GM12872 (cell line): ENCODE results near the gene CFAP46.

Experiments used
- TF ChIP-seq, protein P1 (sequence below): IDR thresholded peaks from 3 replicates; pipeline ENCODE4 v1.5.1; 2011; ENCODE audit warnings: low read depth, mild to moderate bottlenecking, low read length, moderate library complexity; ENCODE audit not compliant: insufficient read depth

Gene CFAP46

DNA sequence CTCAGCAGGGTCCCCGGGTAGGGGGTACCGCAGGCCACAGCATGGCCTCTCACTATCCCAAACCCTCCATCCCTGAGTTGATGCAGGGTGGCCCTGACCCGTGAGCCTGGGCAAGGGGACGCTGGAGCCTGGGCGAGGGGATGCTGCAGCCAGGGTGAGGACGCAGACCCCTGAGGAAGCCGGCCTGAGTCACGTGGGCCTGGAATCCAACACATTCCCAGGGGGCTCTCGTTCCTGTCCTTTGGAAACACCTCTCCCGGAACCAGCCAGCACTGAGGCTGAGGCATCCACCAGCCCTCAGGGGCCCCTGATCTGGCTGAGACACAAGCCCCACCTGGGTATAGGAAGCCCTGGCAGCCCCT is 95.0 kb downstream of the CFAP46 start:
- TF ChIP-seq, protein P1, sequence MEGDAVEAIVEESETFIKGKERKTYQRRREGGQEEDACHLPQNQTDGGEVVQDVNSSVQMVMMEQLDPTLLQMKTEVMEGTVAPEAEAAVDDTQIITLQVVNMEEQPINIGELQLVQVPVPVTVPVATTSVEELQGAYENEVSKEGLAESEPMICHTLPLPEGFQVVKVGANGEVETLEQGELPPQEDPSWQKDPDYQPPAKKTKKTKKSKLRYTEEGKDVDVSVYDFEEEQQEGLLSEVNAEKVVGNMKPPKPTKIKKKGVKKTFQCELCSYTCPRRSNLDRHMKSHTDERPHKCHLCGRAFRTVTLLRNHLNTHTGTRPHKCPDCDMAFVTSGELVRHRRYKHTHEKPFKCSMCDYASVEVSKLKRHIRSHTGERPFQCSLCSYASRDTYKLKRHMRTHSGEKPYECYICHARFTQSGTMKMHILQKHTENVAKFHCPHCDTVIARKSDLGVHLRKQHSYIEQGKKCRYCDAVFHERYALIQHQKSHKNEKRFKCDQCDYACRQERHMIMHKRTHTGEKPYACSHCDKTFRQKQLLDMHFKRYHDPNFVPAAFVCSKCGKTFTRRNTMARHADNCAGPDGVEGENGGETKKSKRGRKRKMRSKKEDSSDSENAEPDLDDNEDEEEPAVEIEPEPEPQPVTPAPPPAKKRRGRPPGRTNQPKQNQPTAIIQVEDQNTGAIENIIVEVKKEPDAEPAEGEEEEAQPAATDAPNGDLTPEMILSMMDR, result no peak

DNA sequence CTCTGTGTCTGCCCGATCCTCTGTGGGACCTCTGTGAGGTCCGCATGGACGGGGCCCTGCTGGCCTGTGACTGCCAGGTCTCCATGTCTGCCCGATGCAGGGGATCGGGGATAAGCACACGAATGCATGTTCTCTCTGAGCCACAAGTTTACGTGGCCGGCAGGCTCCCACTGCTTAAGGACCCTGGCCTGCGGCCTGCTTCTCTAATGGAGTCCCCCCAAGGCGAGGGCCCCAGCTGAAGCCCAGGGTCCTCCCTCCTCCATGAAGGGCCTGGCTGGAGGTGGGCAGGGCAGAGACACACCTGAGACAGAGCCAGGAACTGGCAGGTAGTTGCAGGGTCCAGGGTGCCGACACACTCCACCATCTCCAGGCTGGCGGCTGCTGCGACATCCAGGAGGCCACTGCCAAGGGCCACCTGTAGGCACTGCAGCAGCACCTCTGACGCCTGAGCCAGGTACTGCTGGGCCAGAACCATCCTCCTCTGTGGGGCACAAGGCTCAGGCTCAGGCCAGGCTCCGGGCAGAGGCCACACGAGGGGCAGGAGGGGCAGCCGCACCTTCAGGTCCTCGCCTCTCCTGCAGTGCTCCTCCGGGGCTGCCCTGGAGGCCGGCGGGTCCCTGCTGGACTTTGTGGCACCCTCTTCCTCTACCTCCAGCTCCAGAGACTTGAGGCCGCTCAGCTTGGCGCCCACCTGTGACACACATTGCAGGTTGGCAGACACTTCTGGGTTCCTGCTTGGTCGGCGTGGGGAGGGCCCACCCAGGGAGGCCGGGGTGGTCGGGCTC is 95.5 kb downstream of the CFAP46 start:
- TF ChIP-seq, protein P1, result no peak

DNA sequence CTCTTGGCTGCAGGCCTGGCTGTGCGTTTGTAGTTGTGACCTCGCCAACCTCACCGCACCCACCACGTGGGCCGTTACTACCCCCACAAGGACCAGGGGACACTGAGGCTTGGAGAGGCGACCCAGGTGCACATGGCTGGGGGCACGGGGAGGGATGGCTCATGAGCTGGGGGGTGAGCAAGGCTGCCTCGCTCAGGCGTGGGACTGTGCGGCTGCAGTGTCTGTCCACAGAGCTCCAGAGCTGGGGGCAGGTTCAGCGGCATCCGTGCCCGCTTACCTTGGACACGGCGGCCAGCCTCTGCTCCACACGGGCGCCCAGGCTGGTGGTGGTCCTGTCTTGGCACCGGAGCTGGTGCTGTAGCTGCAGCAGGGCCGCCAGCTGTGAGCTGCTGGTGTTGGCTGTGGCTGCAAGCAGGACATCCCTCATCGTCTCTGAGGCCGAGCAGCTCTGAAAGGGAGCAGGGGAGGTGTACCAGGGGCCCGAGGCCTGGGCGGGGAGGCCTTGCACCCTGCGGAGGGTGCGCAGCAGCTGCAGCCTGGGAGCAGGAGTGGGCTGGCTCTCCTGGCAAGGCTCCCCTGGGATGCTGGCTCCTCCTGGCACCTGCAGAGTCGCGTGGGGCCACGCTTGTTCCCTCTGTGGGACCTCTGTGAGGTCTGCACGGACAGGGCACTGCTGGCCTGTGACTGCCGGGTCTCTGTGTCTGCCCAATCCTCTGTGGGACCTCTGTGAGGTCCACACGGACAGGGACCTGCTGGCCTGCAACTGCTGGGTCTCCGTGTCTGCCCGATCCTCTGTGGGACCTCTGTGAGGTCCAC is 96.4 kb downstream of the CFAP46 start:
- TF ChIP-seq, protein P1, result no peak

DNA sequence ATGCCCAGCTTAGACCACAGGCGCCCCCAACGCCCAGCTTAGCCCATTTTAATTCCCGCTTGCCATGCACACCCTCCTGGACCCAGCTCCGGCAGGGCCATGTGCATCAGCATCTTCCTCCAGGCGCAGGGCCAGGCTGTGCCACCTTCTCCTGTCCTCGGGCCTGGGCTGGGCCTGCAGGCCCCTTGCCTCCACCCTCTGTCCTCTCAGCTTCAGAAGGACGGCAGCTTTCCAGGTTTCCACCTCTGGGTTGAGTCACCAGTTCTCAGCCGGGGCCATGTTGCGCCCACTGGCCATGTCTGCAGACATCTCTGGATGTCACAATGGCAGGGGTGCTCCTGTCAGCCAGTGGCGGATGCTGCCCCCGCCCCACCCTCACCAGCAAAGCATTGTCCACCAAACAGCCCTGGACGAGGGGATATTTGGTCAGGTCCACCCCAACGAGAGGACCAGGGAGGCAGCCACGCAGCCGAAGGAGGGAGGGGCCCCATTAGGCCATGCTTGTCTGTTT is 97.3 kb downstream of the CFAP46 start:
- TF ChIP-seq, protein P1, result no peak

DNA sequence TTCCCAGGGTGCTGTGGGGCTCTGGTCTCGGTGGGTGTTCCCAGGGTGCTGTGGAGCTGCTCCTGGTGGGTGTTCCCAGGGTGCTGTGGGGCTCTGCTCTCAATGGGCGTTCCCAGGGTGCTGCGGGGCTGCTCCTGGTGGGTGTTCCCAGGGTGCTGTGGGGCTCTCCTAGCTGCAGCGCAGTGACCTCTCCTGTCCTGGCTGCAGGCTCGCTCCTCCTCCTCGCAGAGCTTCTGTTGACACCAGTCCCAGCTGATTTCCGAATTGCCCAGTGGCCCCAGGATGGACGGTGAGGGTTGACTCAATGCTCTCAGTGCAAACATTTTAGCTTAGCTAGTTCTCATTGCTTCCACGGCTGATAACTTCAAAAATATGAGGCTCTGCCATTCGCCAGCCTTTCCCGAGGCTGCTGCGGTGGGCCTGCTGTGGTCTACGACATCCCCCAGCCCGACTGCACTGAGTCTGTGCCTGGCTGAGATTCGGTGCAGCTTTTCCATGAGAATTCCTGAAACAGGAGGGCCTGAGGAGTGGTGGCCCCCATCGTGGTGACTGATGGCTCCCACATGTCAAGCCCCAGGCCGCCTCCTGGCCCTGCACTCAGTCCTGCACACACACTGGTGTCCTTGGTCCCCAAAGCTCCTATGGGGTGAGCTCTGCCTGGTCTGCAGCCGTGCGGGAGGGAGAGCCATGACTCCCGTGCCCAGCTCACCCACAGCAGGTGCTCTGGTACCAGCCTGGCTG is 98.1 kb downstream of the CFAP46 start:
- TF ChIP-seq, protein P1, result no peak

DNA sequence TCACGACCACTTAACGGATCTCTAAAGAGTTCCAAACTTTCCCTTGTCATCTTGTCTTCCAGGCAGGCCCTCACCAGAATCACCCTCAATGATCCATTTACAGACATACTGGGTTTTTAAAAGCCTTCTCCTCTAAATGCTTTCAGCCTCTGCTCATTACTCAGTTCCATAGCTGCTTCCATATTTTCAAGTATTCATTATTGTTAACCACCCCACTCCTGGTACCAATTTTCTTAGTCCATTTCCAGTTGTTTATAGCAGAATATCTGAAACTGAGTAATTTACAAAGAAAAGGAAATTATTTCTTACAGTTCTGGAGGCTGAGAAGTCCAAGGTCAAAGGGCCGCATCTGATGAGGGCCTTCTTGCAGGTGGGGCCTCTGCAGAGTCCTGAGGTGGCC is 100.0 kb downstream of the CFAP46 start:
- TF ChIP-seq, protein P1, result no peak

DNA sequence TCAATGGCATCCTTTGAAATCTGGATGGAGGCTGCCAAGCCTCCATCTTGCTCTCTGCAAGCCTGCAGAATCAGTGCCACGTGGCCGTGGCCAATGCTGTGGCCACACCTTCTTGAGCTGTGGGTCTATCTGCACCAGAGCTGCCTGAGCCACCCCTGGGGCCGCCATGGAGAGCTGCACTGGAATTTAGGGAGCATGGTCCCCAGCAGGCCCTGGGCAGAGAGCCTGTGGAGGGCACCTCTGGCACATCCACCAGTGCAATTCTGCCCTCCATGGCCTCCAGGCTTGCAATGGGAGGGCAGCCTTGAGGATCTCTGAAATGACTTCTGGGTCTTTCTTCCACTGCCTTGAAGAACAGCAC is 100.8 kb downstream of the CFAP46 start:
- TF ChIP-seq, protein P1, result no peak
